GM19238 (cell line): ENCODE results near the gene RBBP6.

Experiments
- DNase-seq: peaks from one replicate; pipeline ENCODE4 v3.0.0; 2011; ENCODE audit warnings: low spot score; ENCODE audit not compliant: insufficient read length

The RBBP6 gene

GRCh38 chr16:24522751-24523150 is 16.6 kb upstream of the RBBP6 start:
- no peak for DNase-seq

GRCh38 chr16:24523569-24523968 is 15.8 kb upstream of the RBBP6 start:
- DNase-seq, result no peak

GRCh38 chr16:24524855-24525677 is 14.3 kb upstream of the RBBP6 start:
- DNase-seq, result no peak

GRCh38 chr16:24525970-24526559 is 13.3 kb upstream of the RBBP6 start:
- DNase-seq, result no peak

GRCh38 chr16:24526701-24527495 is 12.5 kb upstream of the RBBP6 start:
- DNase-seq, result no peak

- DNase-seq, result no peak
Measured at GRCh38 chr16:24531166-24531565, 8.2 kb upstream of the RBBP6 start.

- DNase-seq, result no peak
Measured at GRCh38 chr16:24534620-24535019, 4.7 kb upstream of the RBBP6 start.

- DNase-seq, result no peak
Measured at GRCh38 chr16:24535827-24536226, 3.5 kb upstream of the RBBP6 start.

GRCh38 chr16:24536671-24537070 is 2.7 kb upstream of the RBBP6 start:
- no peak for DNase-seq

- no peak for DNase-seq
Measured at GRCh38 chr16:24537474-24538337, 1.7 kb upstream of the RBBP6 start.

GRCh38 chr16:24538756-24539294 is 541 bp upstream of the RBBP6 start:
- DNase-seq, result no peak

- DNase-seq, result no peak
Measured at GRCh38 chr16:24539850-24540601, 660 bp downstream of the RBBP6 start.

GRCh38 chr16:24540602-24541210 is 1.3 kb downstream of the RBBP6 start:
- DNase-seq, result no peak

- no peak for DNase-seq
Measured at GRCh38 chr16:24541233-24541933, 2.0 kb downstream of the RBBP6 start.

- no peak for DNase-seq
Measured at GRCh38 chr16:24543949-24544348, 4.6 kb downstream of the RBBP6 start.

- no peak for DNase-seq
Measured at GRCh38 chr16:24544640-24545039, 5.3 kb downstream of the RBBP6 start.

GRCh38 chr16:24550295-24550694 is 10.9 kb downstream of the RBBP6 start:
- no peak for DNase-seq

- no peak for DNase-seq
Measured at GRCh38 chr16:24552705-24553246, 13.4 kb downstream of the RBBP6 start.

- DNase-seq, result no peak
Measured at GRCh38 chr16:24553983-24554382, 14.6 kb downstream of the RBBP6 start.
